ENCODE results near the gene TMEM132A.

Gene TMEM132A

GRCh38 chr11:60981515-60981914 lies 57.3 kb downstream of the TMEM132A start:
- no peak for TF ChIP-seq CTCF (IDR thresholded peaks at IDR 0.05)

- no peak for TF ChIP-seq CTCF (IDR thresholded peaks at IDR 0.05)
These were observed 57.9 kb downstream of the TMEM132A start for GRCh38 chr11:60982184-60982583.

GRCh38 chr11:60984149-60984548 lies 59.9 kb downstream of the TMEM132A start:
- no peak for TF ChIP-seq CTCF (IDR thresholded peaks at IDR 0.05)

GRCh38 chr11:60984636-60985035 lies 60.4 kb downstream of the TMEM132A start:
- no peak for TF ChIP-seq CTCF (IDR thresholded peaks at IDR 0.05)

GRCh38 chr11:60985501-60985900 lies 61.2 kb downstream of the TMEM132A start:
- TF ChIP-seq CTCF (IDR thresholded peaks at IDR 0.05), result no peak

- no peak for TF ChIP-seq CTCF (IDR thresholded peaks at IDR 0.05)
These were observed 62.0 kb downstream of the TMEM132A start for GRCh38 chr11:60985991-60986915.
